ENCODE measurements around the gene FBRSL1.

Gene FBRSL1

DNA sequence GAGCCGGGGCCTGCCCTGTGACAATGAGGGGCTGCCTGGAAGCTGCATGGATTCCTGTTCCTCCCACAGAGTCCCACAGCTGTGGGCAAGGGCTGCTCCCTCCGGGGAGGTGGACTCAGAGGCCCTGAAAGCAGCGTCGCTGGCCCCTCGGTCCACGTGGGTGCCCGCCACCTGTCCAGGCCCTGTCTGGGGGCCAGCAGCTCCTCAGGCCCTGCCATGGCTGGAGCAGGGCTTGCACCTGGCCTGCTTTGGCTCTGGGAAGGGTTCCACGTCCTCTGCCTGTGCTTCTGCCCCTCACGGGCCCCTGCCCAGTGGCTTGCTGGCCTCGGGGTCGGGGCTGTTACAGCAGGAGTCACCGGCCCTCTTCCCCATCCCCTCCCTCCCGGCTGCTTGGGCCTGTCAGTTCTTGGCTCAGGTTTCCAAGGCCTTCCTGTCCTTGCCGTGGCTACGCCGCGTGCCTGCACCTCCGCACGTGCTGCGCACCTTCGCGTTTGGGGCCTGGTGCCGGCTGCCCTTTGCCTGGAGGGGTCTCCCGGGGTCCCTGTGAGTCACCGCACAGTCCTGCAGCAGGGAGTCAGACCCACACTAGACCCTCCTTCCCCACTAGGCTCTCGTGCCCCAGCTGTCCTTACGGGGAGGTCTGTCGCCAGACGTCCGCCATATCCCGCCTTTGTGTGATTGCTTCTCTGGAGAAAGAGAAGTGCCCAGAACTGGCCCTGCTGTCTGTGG is 5.8 kb downstream of the FBRSL1 start:
- no peak overlapping the region for H3K4me3 ChIP-seq (ENCODE audit: low read depth, low read length)

DNA sequence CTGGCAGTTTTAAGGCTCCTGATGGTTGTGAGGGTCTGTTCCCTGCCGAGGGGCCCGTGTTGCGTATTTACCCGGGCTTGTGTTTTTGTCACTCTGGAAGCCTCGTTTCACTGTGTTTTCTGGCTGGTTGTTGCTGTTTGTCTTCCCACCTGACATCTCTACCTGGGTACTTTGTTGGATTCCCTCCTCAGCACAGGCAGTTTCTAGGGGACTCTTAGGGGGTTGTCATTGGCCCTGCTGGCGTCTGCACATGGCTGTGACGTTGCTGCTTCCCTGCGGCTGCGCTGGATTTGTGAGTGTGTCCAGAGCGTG is 6.4 kb downstream of the FBRSL1 start:
- H3K4me3 ChIP-seq (ENCODE audit: low read depth, low read length), result no peak overlapping the region

- H3K4me3 ChIP-seq (ENCODE audit: low read depth, low read length), result no peak overlapping the region
These were observed 6.8 kb downstream of the FBRSL1 start for GRCh38 chr12:132496710-132497109.

DNA sequence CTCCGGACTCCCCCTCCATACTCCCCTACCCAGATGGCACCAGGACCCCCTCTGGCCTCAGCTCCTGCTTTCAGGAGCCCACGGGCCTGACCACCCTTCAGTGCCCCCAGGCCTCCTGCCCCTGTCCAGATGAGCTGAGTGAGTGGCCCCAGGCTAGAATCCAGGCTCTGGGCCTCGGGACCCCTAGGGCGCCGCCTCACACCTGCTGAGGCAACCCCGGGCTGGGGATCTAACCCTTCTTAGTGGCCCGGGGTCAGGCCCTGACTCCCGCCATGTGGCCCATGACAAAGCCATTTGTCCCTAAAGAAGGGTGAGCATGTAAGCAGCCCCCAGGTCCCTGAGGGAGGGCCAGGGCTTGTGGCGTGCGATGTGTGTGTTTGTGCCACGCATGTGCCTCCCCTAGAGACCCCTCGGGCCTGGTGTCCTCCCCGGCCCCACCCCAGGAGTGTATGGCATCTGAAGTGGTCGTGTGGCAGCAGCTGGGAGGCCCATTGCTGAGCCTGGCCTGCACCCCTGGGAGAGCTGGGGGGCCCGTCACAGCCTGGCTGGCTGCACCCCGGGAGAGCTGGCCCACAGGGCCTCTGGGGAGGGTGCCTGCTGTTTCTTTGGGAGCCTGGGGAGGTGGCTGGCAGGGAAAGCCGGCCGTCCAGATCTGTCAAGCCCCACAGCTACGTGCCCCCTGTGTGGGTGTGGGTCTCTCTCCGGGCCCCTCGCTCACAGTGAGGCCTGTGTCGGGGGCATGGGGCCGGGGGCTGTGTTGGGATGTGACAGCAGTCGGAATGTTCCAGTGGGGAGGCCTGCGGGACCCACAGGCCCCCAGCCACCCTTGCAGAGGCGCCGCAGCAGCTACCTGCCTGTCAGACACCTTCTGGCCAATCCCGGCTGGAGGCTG is 7.8 kb downstream of the FBRSL1 start:
- H3K4me3 ChIP-seq (ENCODE audit: low read depth, low read length), result no peak overlapping the region

DNA sequence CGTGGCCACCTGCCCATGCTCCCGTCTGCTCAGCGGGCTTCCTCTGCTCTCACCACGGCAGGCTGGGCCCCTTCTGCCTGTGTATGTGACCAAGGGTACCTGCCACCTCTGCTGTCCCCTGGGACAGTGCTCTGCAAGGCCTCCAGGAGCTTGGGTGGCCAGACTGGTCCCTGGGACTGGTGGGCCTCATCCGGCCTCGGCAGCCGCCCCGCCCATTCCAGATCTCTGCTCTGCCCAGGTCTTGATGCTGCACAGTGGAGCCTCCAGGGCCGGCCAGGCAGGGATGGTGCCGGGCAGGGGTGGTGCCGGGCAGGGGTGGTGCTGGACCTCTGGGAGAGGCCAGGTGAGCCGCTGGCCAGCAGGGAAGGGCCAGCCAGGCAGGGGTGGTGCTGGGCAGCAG is 9.0 kb downstream of the FBRSL1 start:
- no peak overlapping the region for H3K4me3 ChIP-seq (ENCODE audit: low read depth, low read length)

GRCh38 chr12:132500142-132500855 is 10.3 kb downstream of the FBRSL1 start:
- no peak overlapping the region for H3K4me3 ChIP-seq (ENCODE audit: low read depth, low read length)

DNA sequence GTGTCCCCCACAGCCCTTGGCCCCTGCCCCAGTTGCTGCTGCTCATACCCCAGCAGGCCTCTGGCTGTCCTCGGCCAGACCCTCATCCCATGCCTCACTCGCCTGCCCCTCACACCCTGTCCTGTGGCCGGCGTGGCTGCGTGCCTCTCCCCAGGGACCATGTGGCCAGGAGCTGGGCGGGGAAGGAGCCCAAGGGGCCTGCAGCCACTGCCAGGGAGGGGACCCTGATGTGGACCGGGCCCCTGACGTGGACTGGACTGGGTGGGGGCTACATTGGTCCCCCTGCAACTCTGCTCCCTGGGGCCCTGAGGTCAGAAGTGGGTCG is 10.9 kb downstream of the FBRSL1 start:
- H3K4me3 ChIP-seq (ENCODE audit: low read depth, low read length), result no peak overlapping the region

DNA sequence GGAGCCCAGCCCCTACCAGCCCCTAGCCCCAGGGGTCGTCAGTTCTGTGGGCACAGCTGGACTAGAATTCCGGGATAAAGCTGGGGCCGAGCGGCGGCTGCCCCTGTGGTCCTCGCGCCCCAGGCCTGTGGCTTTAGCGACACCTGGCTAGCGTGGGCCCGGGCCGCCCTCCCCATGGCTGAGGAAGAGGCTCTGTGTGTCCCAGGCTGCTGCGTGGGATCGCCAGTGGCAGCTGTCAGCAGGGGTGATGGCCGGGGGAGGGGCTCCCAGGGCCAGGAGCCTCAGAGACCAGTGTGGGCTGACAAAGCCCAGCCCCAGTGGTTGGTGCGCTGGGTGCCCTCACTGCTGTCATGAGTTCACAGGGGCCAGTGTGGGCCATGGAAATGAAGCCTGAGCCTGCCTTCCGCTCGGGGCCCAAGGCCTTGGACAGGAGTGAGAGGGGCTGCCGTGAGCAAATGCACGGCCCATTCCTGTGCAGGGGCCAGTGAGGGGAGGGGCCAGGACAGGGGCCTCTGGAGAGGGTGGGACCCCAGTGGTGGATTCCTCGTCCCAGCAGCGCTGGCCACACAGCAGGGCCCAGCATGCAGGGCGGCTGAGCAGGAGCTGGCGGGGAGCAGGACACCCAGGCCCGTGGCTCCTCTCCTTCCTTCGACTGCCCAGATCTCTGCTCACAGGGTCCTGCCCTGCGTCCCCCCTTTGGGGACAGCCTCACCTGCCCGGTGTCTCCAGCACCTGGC is 11.4 kb downstream of the FBRSL1 start:
- no peak overlapping the region for H3K4me3 ChIP-seq (ENCODE audit: low read depth, low read length)

- no peak overlapping the region for H3K4me3 ChIP-seq (ENCODE audit: low read depth, low read length)
These were observed 12.4 kb downstream of the FBRSL1 start for GRCh38 chr12:132502149-132502881.

DNA sequence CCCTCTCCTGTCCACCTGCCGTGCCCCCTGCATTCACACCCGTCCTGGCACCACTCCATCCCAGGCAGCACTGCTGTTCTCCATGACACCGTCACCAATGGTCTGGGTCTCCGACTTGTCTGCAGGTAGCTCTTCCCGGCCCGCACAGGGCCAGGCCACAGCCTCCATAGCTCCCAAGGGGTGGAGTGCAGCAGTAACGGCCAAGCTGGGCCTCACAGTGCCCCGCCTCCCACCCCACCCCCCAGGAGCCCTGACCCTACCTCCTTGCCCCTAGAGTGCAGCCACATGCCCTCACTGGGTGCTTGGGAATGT is 12.9 kb downstream of the FBRSL1 start:
- H3K4me3 ChIP-seq (ENCODE audit: low read depth, low read length), result no peak overlapping the region

DNA sequence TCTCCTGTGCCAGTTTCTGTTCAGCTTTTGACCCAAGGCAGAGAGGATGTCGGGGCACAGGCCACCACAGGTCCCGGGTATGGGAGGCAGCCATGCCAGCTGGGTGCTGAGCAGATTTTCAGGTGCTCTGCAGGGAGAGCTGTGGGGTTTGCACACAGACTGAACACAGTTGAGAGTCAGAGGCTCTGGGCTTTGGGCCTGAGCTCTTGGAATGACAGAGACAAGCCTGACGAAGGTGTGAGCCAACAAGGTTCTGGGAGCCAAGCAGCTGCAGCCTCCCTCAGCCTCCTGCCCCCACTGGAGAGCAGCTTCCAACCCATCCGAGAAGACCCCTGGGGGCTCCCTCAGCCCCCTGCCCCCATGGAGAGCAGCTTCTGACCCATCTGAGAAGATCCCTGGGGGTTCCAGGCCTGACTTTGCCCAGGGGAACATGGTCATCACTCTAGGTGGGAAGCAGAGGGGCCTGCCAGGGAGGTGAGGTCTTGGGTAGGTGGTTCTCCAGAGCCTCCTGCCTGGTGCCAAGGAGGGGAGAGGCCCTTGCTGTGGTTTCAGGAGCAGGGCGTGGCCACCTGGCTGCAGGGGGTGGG is 13.8 kb downstream of the FBRSL1 start:
- no peak overlapping the region for H3K4me3 ChIP-seq (ENCODE audit: low read depth, low read length)

- H3K4me3 ChIP-seq (ENCODE audit: low read depth, low read length), result no peak overlapping the region
These were observed 15.3 kb downstream of the FBRSL1 start for GRCh38 chr12:132505105-132505851.

GRCh38 chr12:132505852-132506219 is 15.9 kb downstream of the FBRSL1 start:
- no peak overlapping the region for H3K4me3 ChIP-seq (ENCODE audit: low read depth, low read length)

DNA sequence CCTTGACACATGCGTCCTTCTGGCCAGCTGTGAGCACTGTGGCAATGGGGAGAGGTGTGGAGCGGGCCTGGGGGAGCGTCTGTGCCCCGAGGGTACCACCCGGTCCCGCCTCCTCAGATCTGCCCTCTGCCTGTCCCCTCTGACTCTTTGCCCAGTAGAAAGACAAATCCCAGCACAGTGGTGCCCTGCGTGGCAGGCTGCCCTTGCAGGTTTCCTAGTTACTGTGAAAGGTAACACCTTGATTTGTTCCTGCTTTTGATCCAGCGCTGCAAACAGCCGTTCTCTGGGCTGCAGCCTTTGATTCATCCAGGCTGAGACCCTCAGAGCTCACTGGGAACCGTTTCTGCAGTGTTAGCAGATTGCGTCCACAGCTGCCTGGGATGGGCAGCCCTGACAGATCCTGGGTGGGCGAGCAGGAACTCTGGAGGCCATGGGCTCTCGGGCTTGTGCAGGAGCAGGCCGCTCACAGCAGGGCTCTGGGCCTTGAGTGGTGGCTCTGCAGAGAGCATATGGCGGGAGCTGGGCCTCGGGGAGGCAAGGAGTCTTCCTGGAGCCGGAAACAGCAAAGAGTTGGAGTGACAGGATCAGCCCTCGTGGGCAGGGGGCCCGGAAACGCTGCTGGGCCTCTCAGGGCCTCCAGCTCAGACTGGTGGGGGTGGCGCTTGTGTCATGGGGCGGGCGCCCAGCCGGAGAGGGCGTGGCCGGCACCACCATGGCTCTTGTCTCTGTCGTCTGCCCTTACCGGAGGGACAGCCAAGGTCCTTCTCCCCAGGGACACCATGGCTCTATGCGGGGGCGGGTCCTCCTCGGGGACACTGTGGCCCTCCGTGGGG is 16.6 kb downstream of the FBRSL1 start:
- no peak overlapping the region for H3K4me3 ChIP-seq (ENCODE audit: low read depth, low read length)

DNA sequence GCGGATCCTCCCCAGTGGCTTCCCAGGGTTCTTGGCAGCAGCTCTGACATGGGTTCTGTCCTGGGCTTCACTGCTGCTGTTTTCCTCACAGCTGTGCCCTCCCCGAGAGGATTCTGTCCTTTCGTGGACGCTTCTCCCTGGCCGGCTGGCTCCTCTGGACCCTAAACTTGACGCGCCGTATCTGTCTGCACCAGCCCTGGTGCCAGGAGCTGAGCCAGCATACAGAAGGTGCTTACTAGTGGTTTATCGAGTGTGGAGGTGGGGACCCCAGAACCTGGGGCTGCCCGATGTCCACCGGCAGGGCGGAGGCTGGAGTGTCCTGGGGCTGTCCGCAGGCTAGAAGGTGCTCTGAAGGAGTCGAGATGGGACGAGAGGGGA is 17.2 kb downstream of the FBRSL1 start:
- H3K4me3 ChIP-seq (ENCODE audit: low read depth, low read length), result no peak overlapping the region

DNA sequence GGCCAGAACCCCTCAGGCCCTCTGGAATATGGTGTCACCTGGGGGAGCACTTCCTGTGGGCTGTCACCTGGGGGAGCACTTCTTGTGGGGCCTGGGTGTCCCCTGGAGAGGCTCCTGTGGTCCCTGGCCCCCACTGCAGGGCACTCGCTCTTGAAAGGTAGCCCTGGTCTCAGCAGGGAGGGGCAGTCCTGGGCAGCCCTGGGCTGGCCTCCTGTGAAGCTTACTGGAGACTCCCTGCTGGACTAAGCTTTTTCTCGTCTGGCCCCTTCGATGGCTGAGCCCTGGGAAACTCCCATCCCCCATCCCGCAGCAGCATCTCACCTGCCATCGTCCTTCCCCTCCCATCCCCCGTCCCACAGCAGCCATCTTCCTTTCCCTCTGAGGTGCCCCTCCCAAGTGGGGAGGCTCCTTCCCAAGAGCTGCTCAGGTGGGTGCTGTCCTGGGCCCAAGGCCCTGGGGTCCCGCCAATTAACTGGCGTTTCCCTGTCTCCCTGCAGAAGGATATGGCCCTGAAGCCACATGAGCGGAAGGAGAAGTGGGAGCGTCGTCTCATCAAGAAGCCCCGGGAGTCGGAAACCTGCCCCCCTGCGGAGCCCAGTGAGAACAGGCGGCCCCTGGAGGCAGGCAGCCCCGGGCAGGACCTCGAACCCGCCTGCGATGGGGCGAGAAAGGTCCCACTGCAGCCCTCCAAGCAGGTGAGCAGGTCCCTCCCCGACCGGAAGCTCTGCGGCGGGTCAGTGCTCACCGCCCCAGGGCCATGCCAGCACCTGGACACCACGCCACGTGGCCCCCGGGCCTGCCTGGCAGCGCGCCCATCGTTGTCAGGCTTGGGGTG is 17.9 kb downstream of the FBRSL1 start:
- no peak overlapping the region for H3K4me3 ChIP-seq (ENCODE audit: low read depth, low read length)

DNA sequence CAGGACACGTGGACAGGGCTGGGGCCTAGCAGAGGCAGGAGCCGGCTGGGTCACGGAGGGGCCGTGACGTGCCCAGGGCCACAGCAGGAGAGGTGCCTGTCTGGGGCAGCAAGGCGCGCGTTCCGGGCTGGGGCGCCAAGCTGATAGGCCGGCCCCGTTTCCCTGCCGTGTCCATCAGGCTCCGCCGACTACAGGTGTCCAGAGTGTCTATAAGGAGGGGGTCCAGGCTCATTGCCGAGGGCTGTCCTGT is 18.5 kb downstream of the FBRSL1 start:
- H3K4me3 ChIP-seq (ENCODE audit: low read depth, low read length), result no peak overlapping the region

Measured in iPS-11a (cell line).